SK-N-SH (cell line): Measurements from ENCODE around the gene SULF2. TPM values are rescaled to one million over a fixed set of nuclear protein-coding genes. Genes with fewer than 3 reads are reported as not detected.

ENCODE experiments used
- CTCF ChIA-PET: fragments of 300-600, 350-600 bp; formaldehyde crosslinking; extraction: SDS; loops from one replicate; lab custom pipeline; 2021; lab: Yijun Ruan, JAX
- POLR2A ChIA-PET: fragments of 350-600 bp; sonication (Branson Sonifier 250); formaldehyde crosslinking; extraction: SDS; loops from one replicate; lab custom pipeline; 2020; ENCODE audit warnings: antibody characterized with exemption, inconsistent platforms; lab: Yijun Ruan, JAX
- DNase-seq: peaks from one replicate; pipeline ENCODE4 v3.0.0; 2012
- H2AFZ ChIP-seq: fragments of 200-600 bp; sonication (generic); 2 replicates; pipeline ENCODE4 v1.8.1; 2016; ENCODE audit warnings: antibody characterized with exemption, mild to moderate bottlenecking, low read depth
- H3F3A ChIP-seq: fragments of 200-600 bp; sonication (generic); replicated peaks from 2 replicates; pipeline ENCODE3; 2016; ENCODE audit warnings: antibody characterized with exemption, mild to moderate bottlenecking; ENCODE audit not compliant: insufficient read depth
- H3K27ac ChIP-seq, 2 experiments: fragments of 200-500 bp in 1 of 2; fragments of 200-600 bp in 1 of 2; sonication (Bioruptor generic) in 1 of 2; sonication (generic), shearing (Covaris generic) in 1 of 2; 2 replicates each; pipeline versions ENCODE4 v1.5.1 to v1.6.1; 2014 to 2016; ENCODE audit warnings: low read depth in 2 of 2, inconsistent platforms in 1 of 2, low read length in 1 of 2, mild to moderate bottlenecking in 1 of 2, mixed read lengths in 1 of 2
- H3K27me3 ChIP-seq: fragments of 200-600 bp; sonication (generic), shearing (Covaris generic); 2 replicates; pipeline ENCODE4 v1.6.1; 2016; ENCODE audit warnings: mixed run types; ENCODE audit not compliant: insufficient read depth
- H3K36me3 ChIP-seq, 2 experiments: fragments of 200-500 bp in 1 of 2; fragments of 200-600 bp in 1 of 2; sonication (Bioruptor generic) in 1 of 2; sonication (generic) in 1 of 2; replicated peaks in 1 of 2; 2 replicates each; pipeline versions ENCODE3 to v1.5.1; 2014 to 2016; ENCODE audit warnings: low read length in 1 of 2, mild to moderate bottlenecking in 1 of 2; ENCODE audit not compliant: insufficient read depth in 2 of 2, control insufficient read depth in 1 of 2
- H3K4me1 ChIP-seq, 2 experiments: fragments of 200-500 bp in 1 of 2; fragments of 200-600 bp in 1 of 2; sonication (Bioruptor generic) in 1 of 2; sonication (generic), shearing (Covaris generic) in 1 of 2; 2 replicates each; pipeline versions ENCODE4 v1.5.1 to v1.6.1; 2014 to 2016; ENCODE audit warnings: low read depth in 1 of 2, low read length in 1 of 2, mixed run types in 1 of 2; ENCODE audit not compliant: insufficient read depth in 2 of 2, control insufficient read depth in 1 of 2
- H3K4me2 ChIP-seq: fragments of 200-600 bp; sonication (generic), shearing (Covaris generic); 2 replicates; pipeline ENCODE4 v1.6.1; 2017; ENCODE audit warnings: mixed run types
- H3K4me3 ChIP-seq, 2 experiments: fragments of 200-500 bp in 1 of 2; fragments of 200-600 bp in 1 of 2; sonication (Bioruptor generic) in 1 of 2; sonication (generic), shearing (Covaris generic) in 1 of 2; 2 replicates each; pipeline versions ENCODE4 v1.5.1 to v1.8.1; 2014 to 2016; ENCODE audit warnings: low read depth in 2 of 2, inconsistent platforms in 1 of 2, low read length in 1 of 2, mild to moderate bottlenecking in 1 of 2, mixed read lengths in 1 of 2, moderate library complexity in 1 of 2
- H3K79me2 ChIP-seq: fragments of 200-600 bp; sonication (generic); 2 replicates; pipeline ENCODE4 v1.8.1; 2017; ENCODE audit warnings: mild to moderate bottlenecking; ENCODE audit not compliant: insufficient read depth
- H3K9ac ChIP-seq: fragments of 200-600 bp; sonication (generic); 2 replicates; pipeline ENCODE4 v1.6.1; 2017; ENCODE audit warnings: mixed run types
- H3K9me2 ChIP-seq: fragments of 200-600 bp; sonication (generic); 2 replicates; pipeline ENCODE4 v1.6.1; 2017; ENCODE audit warnings: mixed run types
- H3K9me3 ChIP-seq: fragments of 200-600 bp; sonication (generic); 2 replicates; pipeline ENCODE4 v1.6.1; 2017; ENCODE audit warnings: mixed run types, mild to moderate bottlenecking, moderate library complexity
- H4K20me1 ChIP-seq: fragments of 200-600 bp; sonication (generic); 2 replicates; pipeline ENCODE4 v1.6.1; 2017; ENCODE audit warnings: mild to moderate bottlenecking, mixed run types; ENCODE audit not compliant: insufficient read depth
- CTCF ChIP-seq: fragments of 200-600 bp; sonication (generic); IDR thresholded peaks from 2 replicates; pipeline ENCODE4 v1.6.1; 2017; ENCODE audit warnings: antibody characterized with exemption, mild to moderate bottlenecking, moderate library complexity
- ELF1 ChIP-seq: IDR thresholded peaks from 2 replicates; pipeline ENCODE4 v1.4.0; 2012
- EP300 ChIP-seq, 2 experiments: IDR thresholded peaks; 2 replicates each; pipeline versions ENCODE4 v1.4.0 to v1.6.1; 2012; ENCODE audit warnings: borderline replicate concordance in 1 of 2, low read depth in 1 of 2, low read length in 1 of 2
- EZH2phosphoT487 ChIP-seq: fragments of 200-600 bp; sonication (generic); IDR thresholded peaks from 2 replicates; pipeline ENCODE4 v1.6.1; 2017; ENCODE audit warnings: low read depth, mixed run types, mild to moderate bottlenecking, antibody characterized with exemption, moderate library complexity, borderline replicate concordance
- FOSL2 ChIP-seq: IDR thresholded peaks from 2 replicates; pipeline ENCODE4 v1.4.0; 2012; ENCODE audit warnings: low read depth, mild to moderate bottlenecking, moderate library complexity, borderline replicate concordance
- FOXJ3 ChIP-seq: sonication (generic); formaldehyde crosslinking; IDR thresholded peaks from 2 replicates; pipeline ENCODE4 v1.5.1; 2020; ENCODE audit warnings: mild to moderate bottlenecking, missing genetic modification reagents
- GABPA ChIP-seq: IDR thresholded peaks from 2 replicates; pipeline ENCODE4 v1.4.0; 2012; ENCODE audit warnings: low read depth, mild to moderate bottlenecking
- GATA2 ChIP-seq: sonication (generic); formaldehyde crosslinking; IDR thresholded peaks from 2 replicates; pipeline ENCODE4 v1.5.0; 2020; ENCODE audit warnings: mild to moderate bottlenecking, missing genetic modification reagents
- IRF3 ChIP-seq: fragments of 150-350 bp; IDR thresholded peaks from 2 replicates; pipeline ENCODE4 v1.6.1; 2016; ENCODE audit warnings: mild to moderate bottlenecking, low read depth, low read length
- MEF2A ChIP-seq: IDR thresholded peaks from 2 replicates; pipeline ENCODE4 v1.4.0; 2012; ENCODE audit warnings: low read depth, borderline replicate concordance
- MXI1 ChIP-seq: IDR thresholded peaks from 2 replicates; pipeline ENCODE4 v1.6.1; 2012; ENCODE audit warnings: mild to moderate bottlenecking, low read depth, low read length, improper control_type of control experiment
- NRF1 ChIP-seq: IDR thresholded peaks from 2 replicates; pipeline ENCODE4 v1.6.1; 2012; ENCODE audit warnings: low read depth, mild to moderate bottlenecking, low read length
- PBX3 ChIP-seq: IDR thresholded peaks from 2 replicates; pipeline ENCODE4; 2012
- POLR2AphosphoS5 ChIP-seq: IDR thresholded peaks from 2 replicates; pipeline ENCODE4 v1.6.1; 2012; ENCODE audit warnings: low read depth, low read length
- REST ChIP-seq: IDR thresholded peaks from 2 replicates; pipeline ENCODE4 v1.6.1; 2012; ENCODE audit warnings: mild to moderate bottlenecking, low read depth, low read length, moderate library complexity
- RFX5 ChIP-seq: IDR thresholded peaks from 2 replicates; pipeline ENCODE4 v1.6.1; 2012; ENCODE audit warnings: mild to moderate bottlenecking, improper control_type of control experiment, low read length
- RXRA ChIP-seq: IDR thresholded peaks from 2 replicates; pipeline ENCODE4 v1.4.0; 2012; ENCODE audit warnings: low read depth, mild to moderate bottlenecking, borderline replicate concordance
- TCF12 ChIP-seq: IDR thresholded peaks from 2 replicates; pipeline ENCODE4 v1.4.0; 2012
- USF2 ChIP-seq: fragments of 150-350 bp; IDR thresholded peaks from 2 replicates; pipeline ENCODE4 v1.6.1; 2017; ENCODE audit warnings: antibody characterized with exemption, low read length, low read depth, borderline replicate concordance
- YY1 ChIP-seq: IDR thresholded peaks from 2 replicates; pipeline ENCODE4 v1.4.0; 2012; ENCODE audit warnings: low read depth, mild to moderate bottlenecking
- WGBS: methylation state at CpG from one replicate; pipeline ENCODE4 v1.1.6; 2017; ENCODE audit warnings: low lambda C conversion rate; 5-methylcytosine and 5-hydroxymethylcytosine counted together
- polyA plus RNA-seq, 3 experiments: library from polyadenylated mRNA; depleted of rRNA; stranded (reverse); fragments of >200 nt; gene quantifications; 2 replicates each; pipeline ENCODE4 v1.2.3, GENCODE V29; 2012

SULF2 gene
- polyA plus RNA-seq, 1 of the 3 experiments (the other 2 are of a cell fraction) = 20.2 TPM

- no peaks in the 10 kb centered on the region for H3K9me3 ChIP-seq
- no peaks in the 10 kb centered on the region for H3K9me2 ChIP-seq
- no peak overlapping the region for H3K27ac ChIP-seq
- TF ChIP-seq RXRA = no peak
- no peak for TF ChIP-seq MEF2A
- no peak for TF ChIP-seq POLR2AphosphoS5
- no peak for TF ChIP-seq YY1
- no peak for TF ChIP-seq NRF1
- no peak for TF ChIP-seq ELF1
- TF ChIP-seq IRF3 = no peak
- no peak for TF ChIP-seq EP300 (IDR thresholded peaks at IDR 0.05; ENCODE audit: borderline replicate concordance in 1 of 2, low read depth in 1 of 2, low read length in 1 of 2)
- no peak for TF ChIP-seq CTCF
- TF ChIP-seq GATA2 = no peak
- TF ChIP-seq MXI1 = no peak
- no peak for TF ChIP-seq RFX5
- no peak for TF ChIP-seq GABPA
- no peak for TF ChIP-seq REST
- TF ChIP-seq FOXJ3 (CRISPR knock-in tag) = no peak
- TF ChIP-seq PBX3 = no peak
- TF ChIP-seq FOSL2 = no peak
- TF ChIP-seq EZH2phosphoT487 = no peak
- TF ChIP-seq TCF12 = no peak
- TF ChIP-seq USF2 = no peak
- H3F3A ChIP-seq = no peaks in the 10 kb centered on the region
- no peak for DNase-seq
- 83% methylated on average over 15 of the region's 18 CpGs for WGBS
- ChIA-PET POLR2A (no interaction called here), CTCF (interaction anchor here (0.8 to 4.9 kb wide), 6 partner anchors 16 to 893 kb away, joined by 3 to 44 read pairs (median 10); no protein-coding TSS in a partner anchor)
- no peaks in the 10 kb centered on the region for H3K27me3 ChIP-seq
- H3K4me2 ChIP-seq = no peak overlapping the region
- H3K4me1 ChIP-seq = peaks cover 0 to 7% of the 10 kb centered on the region in 2 experiments; a peak in 1 of 4 replicates
- no peak overlapping the region for H2AFZ ChIP-seq
- H4K20me1 ChIP-seq = no peaks in the 10 kb centered on the region
- no peaks in the 10 kb centered on the region for H3K79me2 ChIP-seq
- no peak overlapping the region for H3K4me3 ChIP-seq
- H3K36me3 ChIP-seq = no peaks in the 10 kb centered on the region
- no peak overlapping the region for H3K9ac ChIP-seq
These were observed 58.0 kb downstream of the SULF2 start for GRCh38 chr20:47727170-47727880.
